Karpas-422 (cell line): Measurements from ENCODE around the gene CD86. TPM values are rescaled to one million over a fixed set of nuclear protein-coding genes. Genes with fewer than 3 reads are reported as not detected.
"Not testable (repeated sequence)": the region's sequence is repeated elsewhere in the genome, so short reads cannot be mapped to it uniquely, and the experiment has no call there.

Source experiments
- DNase-seq: peaks from one replicate; pipeline ENCODE4 v3.0.0-alpha.2; 2015
- H2AFZ ChIP-seq: fragments of 200-600 bp; sonication (generic); 2 replicates; pipeline ENCODE4 v1.6.1; 2014; ENCODE audit warnings: antibody characterized with exemption, low read length, mixed read lengths
- H3K27ac ChIP-seq: fragments of 200-600 bp; sonication (generic); 2 replicates; pipeline ENCODE4 v1.5.1; 2014; ENCODE audit warnings: mild to moderate bottlenecking, low read length, moderate library complexity
- H3K27me3 ChIP-seq: fragments of 200-600 bp; sonication (generic); 2 replicates; pipeline ENCODE4 v1.6.1; 2014; ENCODE audit warnings: low read length, mixed read lengths
- H3K36me3 ChIP-seq: fragments of 200-600 bp; sonication (generic); 2 replicates; pipeline ENCODE4 v1.6.1; 2014; ENCODE audit warnings: low read length, mixed read lengths; ENCODE audit not compliant: insufficient read depth
- H3K4me1 ChIP-seq: fragments of 200-600 bp; sonication (generic); 2 replicates; pipeline ENCODE4 v1.6.1; 2014; ENCODE audit warnings: mild to moderate bottlenecking, low read length, mixed read lengths
- H3K4me2 ChIP-seq: fragments of 200-600 bp; sonication (generic); 2 replicates; pipeline ENCODE4 v1.6.1; 2014; ENCODE audit warnings: low read length, low read depth, mild to moderate bottlenecking; ENCODE audit not compliant: poor library complexity, severe bottlenecking
- H3K4me3 ChIP-seq: fragments of 200-600 bp; sonication (generic); 2 replicates; pipeline ENCODE4 v1.5.1; 2014; ENCODE audit warnings: mild to moderate bottlenecking, antibody characterized with exemption, low read length, mixed read lengths
- H3K79me2 ChIP-seq: fragments of 200-600 bp; sonication (generic); 2 replicates; pipeline ENCODE4 v1.6.1; 2014; ENCODE audit warnings: mild to moderate bottlenecking, low read length, mixed read lengths
- H3K9ac ChIP-seq: fragments of 200-600 bp; sonication (generic); 2 replicates; pipeline ENCODE4 v1.6.0; 2014; ENCODE audit warnings: low read length
- H3K9me2 ChIP-seq: fragments of 200-600 bp; sonication (generic), shearing (Covaris generic); replicated peaks from 2 replicates; pipeline ENCODE4 v1.6.0; 2014; ENCODE audit warnings: mild to moderate bottlenecking, low read length, moderate library complexity; ENCODE audit not compliant: insufficient read depth
- H3K9me3 ChIP-seq: fragments of 300-700, 200-600 bp; sonication (generic); 2 replicates; pipeline ENCODE4 v1.6.1; 2014; ENCODE audit warnings: low read length, mixed read lengths
- H4K20me1 ChIP-seq: fragments of 200-600 bp; sonication (generic); 2 replicates; pipeline ENCODE4 v1.6.1; 2014; ENCODE audit warnings: mild to moderate bottlenecking, antibody characterized with exemption, low read length, low read depth; ENCODE audit not compliant: insufficient read depth
- total RNA-seq: library from RNA; depleted of rRNA; stranded (reverse); fragments of >200 nt; shearing (Covaris generic); gene quantifications from 2 replicates; pipeline ENCODE4 v1.2.3, GENCODE V29; 2014; ENCODE audit warnings: low replicate concordance

CD86 gene
- total RNA-seq, 1 experiment from 2014 or later = 24.4 TPM

DNA sequence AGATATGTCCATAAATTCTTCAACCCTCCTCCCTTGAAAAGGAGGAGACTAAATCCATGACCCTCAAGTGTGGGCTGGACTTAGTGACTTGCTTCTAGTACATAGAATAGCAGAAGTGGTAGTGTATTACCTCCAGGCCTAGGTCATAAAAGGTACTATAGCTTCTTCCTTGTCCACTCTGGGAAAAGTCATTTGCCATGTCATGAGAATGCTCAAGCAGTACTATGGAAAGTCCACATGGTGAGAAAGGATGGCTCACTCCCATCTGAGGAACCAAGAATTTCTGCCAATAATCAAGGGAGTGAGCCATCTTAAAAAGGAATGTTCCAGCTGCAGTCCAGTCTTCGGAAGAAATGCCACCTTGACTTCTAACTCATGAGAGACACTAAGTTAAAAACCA lies 22.6 kb upstream of the CD86 start:
- no peaks in the 10 kb centered on the region for H3K9me2 ChIP-seq
- H2AFZ ChIP-seq = no peak overlapping the region
- no peaks in the 10 kb centered on the region for H3K27me3 ChIP-seq
- no peaks in the 10 kb centered on the region for H4K20me1 ChIP-seq
- DNase-seq = peak; percentile 27
- no peaks in the 10 kb centered on the region; the same call in 1 of the 2 replicates for H3K36me3 ChIP-seq
- H3K4me3 ChIP-seq = no peak overlapping the region
- H3K9ac ChIP-seq = no peak overlapping the region
- no peak overlapping the region for H3K4me2 ChIP-seq
- no peaks in the 10 kb centered on the region for H3K79me2 ChIP-seq
- H3K27ac ChIP-seq = no peak overlapping the region
- H3K4me1 ChIP-seq = peaks cover 11% of the 10 kb centered on the region
- peaks cover 4% of the 10 kb centered on the region; the same call in 1 of the 2 replicates for H3K9me3 ChIP-seq

DNA sequence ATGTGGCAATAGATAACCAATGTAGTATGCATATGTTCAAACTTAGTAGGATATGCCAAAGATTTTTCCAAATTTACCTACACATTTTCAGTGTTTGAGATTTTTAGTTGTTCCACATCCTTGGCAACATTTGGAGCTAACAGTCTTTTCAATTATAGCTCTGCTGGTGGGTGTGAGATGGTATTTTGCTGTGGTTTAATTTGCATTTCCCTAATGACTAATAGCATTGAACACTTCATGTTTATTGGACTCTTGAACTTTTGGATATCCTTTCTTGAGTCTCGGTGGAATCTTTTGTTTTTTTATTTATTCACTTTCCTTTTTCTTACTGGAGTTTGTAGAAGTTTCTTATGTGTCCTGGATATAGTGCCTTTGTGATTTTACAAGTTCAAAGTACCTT lies 22.1 kb upstream of the CD86 start:
- Histone ChIP-seq H4K20me1 (no peaks in the 10 kb centered on the region), H3K79me2 (no peaks in the 10 kb centered on the region), H3K9me3 (peaks cover 8% of the 10 kb centered on the region; the same call in 1 of the 2 replicates), H3K27me3 (no peaks in the 10 kb centered on the region), H3K4me3 (no peak overlapping the region), H3K9me2 (no peaks in the 10 kb centered on the region), H3K4me2 (no peak overlapping the region), H3K27ac (no peak overlapping the region), H2AFZ (no peak overlapping the region), H3K9ac (no peak overlapping the region), H3K4me1 (peaks cover 11% of the 10 kb centered on the region), H3K36me3 (no peaks in the 10 kb centered on the region; the same call in 1 of the 2 replicates)
- DNase-seq = peak; percentile 39

DNA sequence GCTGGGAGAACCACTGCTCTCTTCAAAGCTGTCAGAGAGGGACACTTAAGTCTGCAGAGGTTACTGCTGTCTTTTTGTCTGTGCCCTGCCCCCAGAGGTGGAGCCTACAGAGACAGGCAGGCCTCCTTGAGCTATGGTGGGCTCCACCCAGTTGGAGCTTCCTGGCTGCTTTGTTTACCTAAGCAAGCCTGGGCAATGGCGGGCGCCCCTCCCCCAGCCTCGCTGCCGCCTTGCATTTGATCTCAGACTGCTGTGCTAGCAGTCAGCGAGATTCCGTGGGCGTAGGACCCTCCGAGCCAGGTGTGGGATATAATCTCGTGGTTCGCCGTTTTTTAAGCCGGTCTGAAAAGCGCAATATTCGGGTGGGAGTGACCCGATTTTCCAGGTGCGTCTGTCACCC lies 7.9 kb upstream of the CD86 start:
- not testable (repeated sequence) for H3K79me2 ChIP-seq, H3K4me2 ChIP-seq, H2AFZ ChIP-seq, H3K27ac ChIP-seq, H3K9ac ChIP-seq, H3K4me3 ChIP-seq, H3K36me3 ChIP-seq, H3K9me3 ChIP-seq, DNase-seq, H3K4me1 ChIP-seq, H3K9me2 ChIP-seq, H4K20me1 ChIP-seq, H3K27me3 ChIP-seq

DNA sequence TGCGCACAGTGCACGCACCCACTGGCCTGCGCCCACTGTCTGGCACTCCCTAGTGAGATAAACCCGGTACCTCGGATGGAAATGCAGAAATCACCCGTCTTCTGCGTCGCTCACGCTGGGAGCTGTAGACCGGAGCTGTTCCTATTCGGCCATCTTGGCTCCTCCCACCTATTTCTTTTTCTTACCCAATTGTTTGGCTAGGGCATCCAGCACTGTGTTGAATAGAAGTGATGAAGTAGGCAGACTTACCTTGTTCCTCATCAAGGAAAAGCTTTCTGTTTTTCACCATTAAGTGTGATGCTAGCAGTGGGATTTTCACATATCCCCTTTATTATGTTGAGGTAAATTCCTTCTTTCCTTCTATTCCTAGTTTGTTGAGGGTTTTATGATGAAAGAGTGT lies 7.4 kb upstream of the CD86 start:
- H2AFZ ChIP-seq, H3K4me2 ChIP-seq, H3K27me3 ChIP-seq, H3K36me3 ChIP-seq, H4K20me1 ChIP-seq, H3K9me2 ChIP-seq, DNase-seq, H3K9me3 ChIP-seq, H3K79me2 ChIP-seq, H3K27ac ChIP-seq, H3K9ac ChIP-seq, H3K4me1 ChIP-seq, H3K4me3 ChIP-seq: not testable (repeated sequence)

DNA sequence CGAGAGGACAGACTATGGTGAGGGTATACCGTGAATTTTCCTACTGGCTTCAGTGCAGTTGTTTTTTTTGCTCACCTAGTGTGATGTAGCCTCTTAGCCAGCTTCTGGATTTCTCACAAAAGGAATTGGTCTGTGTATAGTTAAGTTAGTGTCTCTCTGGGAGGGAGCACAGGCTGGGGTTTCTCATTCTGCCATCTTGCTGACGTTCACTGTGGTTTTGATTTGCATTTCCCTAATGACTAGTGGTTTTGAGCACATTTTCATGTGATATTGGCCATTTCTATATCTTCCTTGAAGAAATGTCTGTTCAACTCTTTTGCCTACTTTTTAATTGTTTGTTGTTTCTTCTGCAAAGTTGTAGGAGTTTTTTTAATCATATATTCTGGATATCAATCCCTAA lies 2.2 kb upstream of the CD86 start:
- Histone ChIP-seq H3K4me3 (peak overlapping the region; percentile 37), H3K9ac (peak overlapping the region; percentile 38; the same call in 1 of the 2 replicates), H3K27me3 (no peaks in the 10 kb centered on the region), H2AFZ (no peak overlapping the region), H3K27ac (no peak overlapping the region), H3K9me3 (no peaks in the 10 kb centered on the region), H3K36me3 (no peaks in the 10 kb centered on the region), H3K79me2 (no peaks in the 10 kb centered on the region), H3K9me2 (peaks cover 4% of the 10 kb centered on the region; the same call in 1 of the 2 replicates), H3K4me1 (peaks cover 46% of the 10 kb centered on the region), H3K4me2 (peak overlapping the region; percentile 79), H4K20me1 (no peaks in the 10 kb centered on the region)
- DNase-seq = peak; percentile 91

DNA sequence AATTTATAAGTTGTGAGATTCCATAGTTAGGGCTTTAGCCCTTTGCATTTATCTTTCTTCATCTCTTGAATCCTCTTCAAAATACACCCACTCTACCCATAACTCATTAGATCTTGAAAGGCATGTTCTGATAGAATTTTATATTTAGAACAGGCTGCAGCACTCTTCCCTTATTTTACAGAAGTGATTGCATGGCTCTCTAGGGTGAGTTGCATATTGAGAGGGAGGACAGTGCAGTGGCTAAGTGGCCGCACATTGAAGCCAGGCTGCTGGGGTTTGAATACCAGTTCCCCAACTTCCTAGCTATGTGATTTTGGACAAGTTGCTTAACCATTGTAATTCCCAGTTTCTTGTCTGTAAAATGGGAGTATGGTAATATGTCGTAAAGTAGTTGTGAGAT lies 2.5 kb downstream of the CD86 start:
- no peak overlapping the region for H3K4me2 ChIP-seq
- no peak overlapping the region for H3K27ac ChIP-seq
- no peaks in the 10 kb centered on the region for H3K36me3 ChIP-seq
- H3K9me2 ChIP-seq = no peaks in the 10 kb centered on the region
- no peak overlapping the region for H2AFZ ChIP-seq
- H3K79me2 ChIP-seq = no peaks in the 10 kb centered on the region
- no peak overlapping the region for H3K4me3 ChIP-seq
- no peak overlapping the region for H3K9ac ChIP-seq
- H3K4me1 ChIP-seq = peaks cover 38% of the 10 kb centered on the region
- DNase-seq = no peak
- H4K20me1 ChIP-seq = no peaks in the 10 kb centered on the region
- no peaks in the 10 kb centered on the region for H3K27me3 ChIP-seq
- no peaks in the 10 kb centered on the region for H3K9me3 ChIP-seq

DNA sequence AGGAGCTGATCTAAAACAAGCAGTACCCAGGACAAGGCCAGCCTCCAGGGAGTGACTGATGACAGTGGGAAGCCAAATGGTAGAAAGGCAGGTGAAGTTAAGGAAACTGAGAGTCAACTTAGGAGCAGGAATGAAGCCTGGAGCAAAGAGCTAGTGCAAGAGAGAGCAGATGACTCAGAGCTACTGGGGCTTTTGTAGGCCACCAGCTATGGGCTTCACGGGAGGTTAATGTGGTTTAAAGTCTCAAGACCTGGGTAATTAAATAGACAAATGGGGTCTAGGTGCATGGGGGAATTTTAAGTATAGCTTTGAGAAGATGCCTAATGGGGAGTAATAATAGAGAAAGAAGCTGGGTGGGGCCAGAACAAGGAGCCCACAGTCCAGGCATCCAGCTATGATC lies 3.1 kb downstream of the CD86 start:
- H3K4me2 ChIP-seq = no peak overlapping the region
- no peak overlapping the region for H3K4me3 ChIP-seq
- H3K27ac ChIP-seq = no peak overlapping the region
- no peaks in the 10 kb centered on the region for H3K27me3 ChIP-seq
- H3K4me1 ChIP-seq = peaks cover 32% of the 10 kb centered on the region
- no peaks in the 10 kb centered on the region for H3K9me2 ChIP-seq
- H3K36me3 ChIP-seq = no peaks in the 10 kb centered on the region
- no peaks in the 10 kb centered on the region for H3K9me3 ChIP-seq
- no peaks in the 10 kb centered on the region for H4K20me1 ChIP-seq
- no peak overlapping the region for H2AFZ ChIP-seq
- DNase-seq = no peak
- no peak overlapping the region for H3K9ac ChIP-seq
- no peaks in the 10 kb centered on the region for H3K79me2 ChIP-seq

DNA sequence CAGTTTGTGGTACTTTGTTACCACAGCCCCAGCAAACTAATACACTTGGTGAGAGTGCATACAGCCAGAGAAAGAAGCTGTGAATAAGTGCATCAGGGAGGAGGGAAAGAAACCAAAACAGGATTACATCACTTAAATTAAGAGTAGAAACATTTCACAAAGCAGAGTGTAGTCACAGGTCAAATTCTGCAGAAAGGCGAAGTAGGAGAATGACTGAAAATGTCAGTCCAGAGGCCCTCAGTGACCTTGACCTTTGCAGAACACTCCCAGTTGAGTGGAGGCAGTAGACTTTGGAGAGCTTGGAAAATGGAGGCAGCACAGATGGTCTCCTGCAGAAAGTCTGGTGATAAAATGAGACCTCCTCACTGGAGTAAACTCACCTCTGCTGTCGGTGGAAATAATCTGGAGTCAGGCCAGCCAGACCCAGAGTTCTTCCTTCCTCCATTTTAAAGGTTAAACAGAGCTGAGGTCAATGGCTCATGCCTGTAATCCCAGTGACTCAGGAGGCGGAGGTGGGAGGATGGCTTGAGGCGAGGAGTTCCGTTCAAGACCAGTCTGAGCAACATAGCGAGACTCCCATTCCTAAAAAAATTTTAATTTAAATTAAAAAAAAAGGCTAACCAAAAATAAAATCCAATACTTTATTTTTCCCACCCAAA lies 5.0 kb downstream of the CD86 start:
- no peak overlapping the region for H2AFZ ChIP-seq
- H3K27ac ChIP-seq = no peak overlapping the region
- no peaks in the 10 kb centered on the region for H3K27me3 ChIP-seq
- no peaks in the 10 kb centered on the region for H3K79me2 ChIP-seq
- H3K4me3 ChIP-seq = no peak overlapping the region
- H3K36me3 ChIP-seq = no peaks in the 10 kb centered on the region
- H3K9ac ChIP-seq = no peak overlapping the region
- no peaks in the 10 kb centered on the region for H4K20me1 ChIP-seq
- H3K9me2 ChIP-seq = no peaks in the 10 kb centered on the region
- H3K4me1 ChIP-seq = peaks cover 27% of the 10 kb centered on the region
- DNase-seq = no peak
- H3K4me2 ChIP-seq = no peak overlapping the region
- H3K9me3 ChIP-seq = no peaks in the 10 kb centered on the region
